ENCODE data around the gene MFRP.

- no peak for TF ChIP-seq POLR2A (IDR thresholded peaks at IDR 0.05)
- TF ChIP-seq CTCF (IDR thresholded peaks at IDR 0.05): no peak
- no peak for TF ChIP-seq EP300 (IDR thresholded peaks at IDR 0.05)
Measured at GRCh38 chr11:119357074-119357473, 10.6 kb upstream of the MFRP start.

All from ovary (tissue), 3 donors.